ENCODE data around the gene AQP6. TPM values are rescaled to one million over a fixed set of nuclear protein-coding genes. Genes with fewer than 3 reads are reported as not detected.

Gene AQP6
- total RNA-seq, 1 experiment from 2014 or later: 0.09 TPM

- TF ChIP-seq MAX (CRISPR knock-in tag; IDR thresholded peaks at IDR 0.05): no peak
- TF ChIP-seq USF1 (CRISPR knock-in tag; IDR thresholded peaks at IDR 0.05): no peak
- TF ChIP-seq FOXP4 (CRISPR knock-in tag; IDR thresholded peaks at IDR 0.05): no peak
- TF ChIP-seq ZMAT4 (CRISPR knock-in tag; IDR thresholded peaks at IDR 0.05): no peak
- no peak for TF ChIP-seq IRF1 (CRISPR knock-in tag; IDR thresholded peaks at IDR 0.05)
- TF ChIP-seq ZNF317 (CRISPR knock-in tag; IDR thresholded peaks at IDR 0.05; ENCODE audit: borderline replicate concordance, low read depth): no peak
Measured at GRCh38 chr12:49946086-49946485, 26.7 kb upstream of the AQP6 start (continued).

GRCh38 chr12:49946497-49946896 is 26.2 kb upstream of the AQP6 start:
- no peak overlapping the region for H3K27ac Mint-ChIP-seq
- CTCF ChIA-PET: interaction anchor here (0.5 to 8.2 kb wide), 42 partner anchors 8 to 1177 kb away, joined by 3 to 168 read pairs (median 9); partner anchors contain the start of genes AQP5, AQP6, BCDIN3D and CERS5
- peaks cover 9% of the 10 kb centered on the region; the same call in 1 of the 2 replicates for H3K27me3 Mint-ChIP-seq (ENCODE audit: low read depth)
- H3K4me3 Mint-ChIP-seq: no peak overlapping the region
- ATAC-seq (no peak), DNase-seq (ENCODE audit: low spot score) (no peak)
- H3K4me1 Mint-ChIP-seq: peaks cover 40% of the 10 kb centered on the region
- TF ChIP-seq FOXK1 (CRISPR knock-in tag; IDR thresholded peaks at IDR 0.05): no peak
- TF ChIP-seq ATF3 (CRISPR knock-in tag; conservative IDR thresholded peaks at IDR 0.05): no peak
- TF ChIP-seq E2F5 (CRISPR knock-in tag; IDR thresholded peaks at IDR 0.05): no peak
- TF ChIP-seq USF1 (CRISPR knock-in tag; IDR thresholded peaks at IDR 0.05): no peak
- TF ChIP-seq TP53 (CRISPR knock-in tag; IDR thresholded peaks at IDR 0.05): no peak
- no peak for TF ChIP-seq TCF7 (CRISPR knock-in tag; IDR thresholded peaks at IDR 0.05; ENCODE audit: low read depth)
- POLR2A ChIA-PET: interaction anchor here (0.8 kb wide), 1 partner anchor 118 kb away, joined by 3 read pairs; the partner anchor contains the start of gene NCKAP5L
- no peaks in the 10 kb centered on the region for H3K9me3 Mint-ChIP-seq
- H3K36me3 Mint-ChIP-seq: no peaks in the 10 kb centered on the region

- H3K27ac Mint-ChIP-seq: no peak overlapping the region
- no peaks in the 10 kb centered on the region for H3K36me3 Mint-ChIP-seq
- ChIA-PET CTCF (interaction anchor here (1.1 to 8.2 kb wide), 4 partner anchors 12 to 109 kb away, joined by 4 to 168 read pairs (median 66); partner anchors contain the start of genes AQP5 and AQP6), POLR2A (interaction anchor here (0.6 kb wide), 1 partner anchor 812 kb away, joined by 10 read pairs; no protein-coding TSS in a partner anchor)
- H3K9me3 Mint-ChIP-seq: no peaks in the 10 kb centered on the region
- H3K4me1 Mint-ChIP-seq: peaks cover 30% of the 10 kb centered on the region
- DNase-seq (ENCODE audit: low spot score) (no peak), ATAC-seq (no peak)
- no peak overlapping the region for H3K4me3 Mint-ChIP-seq
- H3K27me3 Mint-ChIP-seq (ENCODE audit: low read depth): peaks cover 9% of the 10 kb centered on the region; the same call in 1 of the 2 replicates
- no peak for TF ChIP-seq ZNF671 (CRISPR knock-in tag; IDR thresholded peaks at IDR 0.05)
- TF ChIP-seq CTCF (IDR thresholded peaks at IDR 0.05): no peak
- no peak for TF ChIP-seq MLX (CRISPR knock-in tag; IDR thresholded peaks at IDR 0.05)
- TF ChIP-seq GRHL2 (CRISPR knock-in tag; IDR thresholded peaks at IDR 0.05; ENCODE audit: insufficient replicate concordance, severe bottlenecking): no peak
- TF ChIP-seq TP53 (CRISPR knock-in tag; IDR thresholded peaks at IDR 0.05): no peak
- TF ChIP-seq ATF1 (CRISPR knock-in tag; IDR thresholded peaks at IDR 0.05): no peak
- TF ChIP-seq ZNF138 (CRISPR knock-in tag; conservative IDR thresholded peaks at IDR 0.05): no peak
- no peak for TF ChIP-seq HMGXB4 (CRISPR knock-in tag; IDR thresholded peaks at IDR 0.05)
- TF ChIP-seq ZNF396 (CRISPR knock-in tag; IDR thresholded peaks at IDR 0.05; ENCODE audit: borderline replicate concordance): no peak
- TF ChIP-seq TEAD1 (CRISPR knock-in tag; IDR thresholded peaks at IDR 0.05): no peak
- no peak for TF ChIP-seq HMGA2 (CRISPR knock-in tag; IDR thresholded peaks at IDR 0.05)
Measured at GRCh38 chr12:49947593-49948226, 25.0 kb upstream of the AQP6 start.

Data from WTC11 (cell line).